WTC11 (cell line): ENCODE data around the gene ATXN7L2. TPM values are rescaled to one million over a fixed set of nuclear protein-coding genes. Genes with fewer than 3 reads are reported as not detected.
"Not testable (repeated sequence)": the region's sequence is repeated elsewhere in the genome, so short reads cannot be mapped to it uniquely, and the experiment has no call there.

Source experiments
- ATAC-seq: fragments of 200-7000 bp; cut with Tn5 transposase; 2 replicates; pipeline ENCODE4 v1.10.0; 2021; ENCODE audit warnings: mild to moderate bottlenecking, moderate library complexity
- CTCF ChIA-PET: fragments of 300-600 bp; sonication (Branson Sonifier 250); formaldehyde crosslinking; loops from one replicate; lab custom pipeline; 2021; ENCODE audit warnings: antibody characterized with exemption; lab: Charles Lee
- POLR2A ChIA-PET: fragments of 350-600 bp; sonication (Branson Sonifier 250); formaldehyde crosslinking; loops from one replicate; lab custom pipeline; 2021; ENCODE audit warnings: antibody characterized with exemption; lab: Charles Lee
- DNase-seq: peaks from one replicate; pipeline ENCODE4 v3.0.0; 2021; ENCODE audit warnings: low spot score
- H3K27ac Mint-ChIP-seq: 2 replicates; pipeline ENCODE4 v1.8.0; 2021; ENCODE audit warnings: mixed read lengths
- H3K27me3 Mint-ChIP-seq: 2 replicates; pipeline ENCODE4 v1.8.0; 2021; ENCODE audit warnings: low read depth, mild to moderate bottlenecking, moderate library complexity, mixed read lengths
- H3K36me3 Mint-ChIP-seq: 2 replicates; pipeline ENCODE4 v1.8.0; 2021; ENCODE audit warnings: mixed read lengths
- H3K4me1 Mint-ChIP-seq: 2 replicates; pipeline ENCODE4 v1.8.0; 2022; ENCODE audit warnings: mixed read lengths
- H3K4me3 Mint-ChIP-seq: 2 replicates; pipeline ENCODE4 v1.8.0; 2021; ENCODE audit warnings: mild to moderate bottlenecking, moderate library complexity, mixed read lengths
- H3K9me3 Mint-ChIP-seq: 2 replicates; pipeline ENCODE4 v1.8.0; 2021; ENCODE audit warnings: mixed read lengths
- ATF1 ChIP-seq: sonication (generic); formaldehyde crosslinking; IDR thresholded peaks from 2 replicates; pipeline ENCODE4 v1.8.1; 2023; ENCODE audit warnings: mild to moderate bottlenecking, moderate library complexity, missing genetic modification reagents
- CREB1 ChIP-seq: sonication (generic); formaldehyde crosslinking; IDR thresholded peaks from 2 replicates; pipeline ENCODE4 v1.8.0; 2023; ENCODE audit warnings: mild to moderate bottlenecking, missing genetic modification reagents
- ELF4 ChIP-seq: sonication (generic); formaldehyde crosslinking; IDR thresholded peaks from 2 replicates; pipeline ENCODE4 v1.8.1; 2022; ENCODE audit warnings: low read depth, mild to moderate bottlenecking, moderate library complexity, missing genetic modification reagents
- FOXJ3 ChIP-seq: sonication (generic); formaldehyde crosslinking; IDR thresholded peaks from 2 replicates; pipeline ENCODE4 v1.9.0; 2021; ENCODE audit warnings: missing genetic modification reagents, mild to moderate bottlenecking, borderline replicate concordance
- FOXP1 ChIP-seq: sonication (generic); formaldehyde crosslinking; IDR thresholded peaks from 2 replicates; pipeline ENCODE4 v1.8.0; 2022; ENCODE audit warnings: missing genetic modification reagents, mild to moderate bottlenecking, moderate library complexity, borderline replicate concordance
- GTF2I ChIP-seq: fragments of 250-450 bp; sonication (Bioruptor Pico); conservative IDR thresholded peaks from 2 replicates; pipeline ENCODE4 v1.4.0; 2021; ENCODE audit warnings: mild to moderate bottlenecking
- HMGA2 ChIP-seq: fragments of 250-450 bp; sonication (Bioruptor Pico); IDR thresholded peaks from 2 replicates; pipeline ENCODE4 v1.4.0; 2021; ENCODE audit warnings: mild to moderate bottlenecking, moderate library complexity
- MLX ChIP-seq: sonication (generic); formaldehyde crosslinking; IDR thresholded peaks from 2 replicates; pipeline ENCODE4 v1.8.1; 2023; ENCODE audit warnings: mild to moderate bottlenecking, missing genetic modification reagents, moderate library complexity
- MXD4 ChIP-seq: fragments of 250-450 bp; sonication (Bioruptor Pico); IDR thresholded peaks from 2 replicates; pipeline ENCODE4 v1.8.0; 2021; ENCODE audit warnings: mild to moderate bottlenecking, moderate library complexity, borderline replicate concordance
- NFE2L1 ChIP-seq: sonication (generic); formaldehyde crosslinking; IDR thresholded peaks from 2 replicates; pipeline ENCODE4 v1.8.1; 2023; ENCODE audit warnings: missing genetic modification reagents
- OVOL2 ChIP-seq: fragments of 250-450 bp; sonication (Bioruptor Pico); IDR thresholded peaks from 2 replicates; pipeline ENCODE4 v1.9.0; 2021; ENCODE audit warnings: mild to moderate bottlenecking, borderline replicate concordance
- SMAD4 ChIP-seq: sonication (generic); formaldehyde crosslinking; IDR thresholded peaks from 2 replicates; pipeline ENCODE4 v1.8.0; 2022; ENCODE audit warnings: mild to moderate bottlenecking, missing genetic modification reagents
- SP1 ChIP-seq: sonication (generic); formaldehyde crosslinking; conservative IDR thresholded peaks from 2 replicates; pipeline ENCODE4 v1.8.1; 2022; ENCODE audit warnings: missing genetic modification reagents
- TEAD4 ChIP-seq: sonication (generic); formaldehyde crosslinking; IDR thresholded peaks from 2 replicates; pipeline ENCODE4 v1.8.0; 2022; ENCODE audit warnings: mild to moderate bottlenecking, missing genetic modification reagents
- ZBTB43 ChIP-seq: sonication (generic); formaldehyde crosslinking; IDR thresholded peaks from 2 replicates; pipeline ENCODE4 v1.8.1; 2023; ENCODE audit warnings: mild to moderate bottlenecking, missing genetic modification reagents
- ZNF232 ChIP-seq: sonication (generic); formaldehyde crosslinking; IDR thresholded peaks from 2 replicates; pipeline ENCODE4 v1.8.0; 2022; ENCODE audit warnings: mild to moderate bottlenecking, missing genetic modification reagents
- ZNF317 ChIP-seq: sonication (generic); formaldehyde crosslinking; IDR thresholded peaks from 2 replicates; pipeline ENCODE4 v1.8.1; 2023; ENCODE audit warnings: low read depth, mild to moderate bottlenecking, moderate library complexity, missing genetic modification reagents, borderline replicate concordance
- ZNF416 ChIP-seq: fragments of 250-450 bp; sonication (Bioruptor Pico); IDR thresholded peaks from 2 replicates; pipeline ENCODE4 v1.9.0; 2021; ENCODE audit warnings: mild to moderate bottlenecking, inconsistent platforms
- total RNA-seq: library from RNA; stranded (reverse); gene quantifications from 3 replicates; pipeline ENCODE4 v1.2.3, GENCODE V29; 2021
- TF ChIP-seq, protein P1 (sequence below): fragments of 250-450 bp; sonication (Bioruptor Pico); IDR thresholded peaks from 2 replicates; pipeline ENCODE4 v1.9.0; 2021; ENCODE audit warnings: mild to moderate bottlenecking
- TF ChIP-seq, protein P2 (sequence below): sonication (generic); formaldehyde crosslinking; IDR thresholded peaks from 2 replicates; pipeline ENCODE4 v1.8.0; 2023; ENCODE audit warnings: mild to moderate bottlenecking, missing genetic modification reagents

The ATXN7L2 gene
- total RNA-seq, 1 experiment from 2014 or later: 11.1 TPM

GRCh38 chr1:109443476-109443875 is 40.2 kb upstream of the ATXN7L2 start:
- CTCF ChIA-PET: no interaction called here
- no peaks in the 10 kb centered on the region for H3K9me3 Mint-ChIP-seq
- no peak overlapping the region for H3K27ac Mint-ChIP-seq
- H3K36me3 Mint-ChIP-seq: no peaks in the 10 kb centered on the region
- peaks cover 16% of the 10 kb centered on the region for H3K27me3 Mint-ChIP-seq
- H3K4me3 Mint-ChIP-seq: no peak overlapping the region
- POLR2A ChIA-PET: no interaction called here
- H3K4me1 Mint-ChIP-seq: no peaks in the 10 kb centered on the region
- ATAC-seq: no peak
- no peak for DNase-seq
- TF ChIP-seq FOXP1 (CRISPR knock-in tag) (no peak), CREB1 (no peak), NFE2L1 (CRISPR knock-in tag) (no peak), FOXJ3 (CRISPR knock-in tag) (no peak), MLX (no peak), TEAD4 (CRISPR knock-in tag) (no peak), ATF1 (no peak), OVOL2 (CRISPR knock-in tag) (no peak), ZBTB43 (no peak), SP1 (no peak), GTF2I (CRISPR knock-in tag) (no peak), MXD4 (no peak), SMAD4 (CRISPR knock-in tag) (no peak)
- TF ChIP-seq, protein P1, sequence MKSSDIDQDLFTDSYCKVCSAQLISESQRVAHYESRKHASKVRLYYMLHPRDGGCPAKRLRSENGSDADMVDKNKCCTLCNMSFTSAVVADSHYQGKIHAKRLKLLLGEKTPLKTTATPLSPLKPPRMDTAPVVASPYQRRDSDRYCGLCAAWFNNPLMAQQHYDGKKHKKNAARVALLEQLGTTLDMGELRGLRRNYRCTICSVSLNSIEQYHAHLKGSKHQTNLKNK (CRISPR knock-in tag): no peak

DNA sequence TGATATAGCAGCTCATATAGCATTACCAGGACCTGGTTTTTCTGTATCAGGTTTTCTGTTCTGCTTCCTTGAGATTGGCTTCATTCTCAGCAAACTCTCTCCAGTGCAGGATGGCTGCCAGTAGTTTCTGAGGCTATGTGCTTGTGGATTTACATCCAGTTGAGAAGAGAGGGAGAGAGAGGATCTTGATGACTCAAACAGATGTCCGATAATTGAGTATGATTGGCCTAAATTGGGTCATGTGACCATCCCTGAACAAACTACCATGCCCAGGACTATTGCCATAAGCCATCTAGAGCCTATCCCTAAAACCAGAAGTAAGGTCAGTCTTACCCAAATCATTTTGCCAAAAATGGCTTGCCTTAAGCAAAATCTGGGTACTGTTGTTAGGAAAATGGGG is 39.4 kb upstream of the ATXN7L2 start:
- no peak for ATAC-seq
- Mint-ChIP-seq H3K27me3 (peaks cover 16% of the 10 kb centered on the region), H3K4me1 (no peaks in the 10 kb centered on the region), H3K4me3 (no peak overlapping the region)
- TF ChIP-seq ZNF232 (CRISPR knock-in tag) (no peak), ZNF317 (CRISPR knock-in tag) (no peak), ELF4 (CRISPR knock-in tag) (no peak), HMGA2 (no peak), ZNF416 (CRISPR knock-in tag) (no peak)
- TF ChIP-seq, protein P1 (CRISPR knock-in tag): no peak
- TF ChIP-seq, protein P2, sequence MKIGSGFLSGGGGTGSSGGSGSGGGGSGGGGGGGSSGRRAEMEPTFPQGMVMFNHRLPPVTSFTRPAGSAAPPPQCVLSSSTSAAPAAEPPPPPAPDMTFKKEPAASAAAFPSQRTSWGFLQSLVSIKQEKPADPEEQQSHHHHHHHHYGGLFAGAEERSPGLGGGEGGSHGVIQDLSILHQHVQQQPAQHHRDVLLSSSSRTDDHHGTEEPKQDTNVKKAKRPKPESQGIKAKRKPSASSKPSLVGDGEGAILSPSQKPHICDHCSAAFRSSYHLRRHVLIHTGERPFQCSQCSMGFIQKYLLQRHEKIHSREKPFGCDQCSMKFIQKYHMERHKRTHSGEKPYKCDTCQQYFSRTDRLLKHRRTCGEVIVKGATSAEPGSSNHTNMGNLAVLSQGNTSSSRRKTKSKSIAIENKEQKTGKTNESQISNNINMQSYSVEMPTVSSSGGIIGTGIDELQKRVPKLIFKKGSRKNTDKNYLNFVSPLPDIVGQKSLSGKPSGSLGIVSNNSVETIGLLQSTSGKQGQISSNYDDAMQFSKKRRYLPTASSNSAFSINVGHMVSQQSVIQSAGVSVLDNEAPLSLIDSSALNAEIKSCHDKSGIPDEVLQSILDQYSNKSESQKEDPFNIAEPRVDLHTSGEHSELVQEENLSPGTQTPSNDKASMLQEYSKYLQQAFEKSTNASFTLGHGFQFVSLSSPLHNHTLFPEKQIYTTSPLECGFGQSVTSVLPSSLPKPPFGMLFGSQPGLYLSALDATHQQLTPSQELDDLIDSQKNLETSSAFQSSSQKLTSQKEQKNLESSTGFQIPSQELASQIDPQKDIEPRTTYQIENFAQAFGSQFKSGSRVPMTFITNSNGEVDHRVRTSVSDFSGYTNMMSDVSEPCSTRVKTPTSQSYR (CRISPR knock-in tag): no peak
- TF ChIP-seq, all 79 proteins: peak for 0
- DNase-seq: no peak
- ChIA-PET POLR2A (no interaction called here), CTCF (interaction anchor here (1.0 kb wide), 1 partner anchor 49 kb away, joined by 4 read pairs; the partner anchor contains the start of gene CYB561D1)
- Mint-ChIP-seq H3K9me3 (no peaks in the 10 kb centered on the region), H3K27ac (no peak overlapping the region), H3K36me3 (no peaks in the 10 kb centered on the region)

- H3K9me3 Mint-ChIP-seq, H3K27ac Mint-ChIP-seq, H3K36me3 Mint-ChIP-seq, H3K4me1 Mint-ChIP-seq, ATAC-seq, DNase-seq, CTCF ChIA-PET, H3K4me3 Mint-ChIP-seq: not testable (repeated sequence)
- POLR2A ChIA-PET: interaction anchor here (0.7 kb wide), 1 partner anchor 492 kb away, joined by 4 read pairs; no protein-coding TSS in a partner anchor
- peaks cover 18% of the 10 kb centered on the region for H3K27me3 Mint-ChIP-seq
These were observed 37.6 kb upstream of the ATXN7L2 start for GRCh38 chr1:109445949-109446695.
